ENCODE results near the gene SH3PXD2A.
"Not testable (repeated sequence)": the region's sequence is repeated elsewhere in the genome, so short reads cannot be mapped to it uniquely, and the experiment has no call there.

The SH3PXD2A gene

DNA sequence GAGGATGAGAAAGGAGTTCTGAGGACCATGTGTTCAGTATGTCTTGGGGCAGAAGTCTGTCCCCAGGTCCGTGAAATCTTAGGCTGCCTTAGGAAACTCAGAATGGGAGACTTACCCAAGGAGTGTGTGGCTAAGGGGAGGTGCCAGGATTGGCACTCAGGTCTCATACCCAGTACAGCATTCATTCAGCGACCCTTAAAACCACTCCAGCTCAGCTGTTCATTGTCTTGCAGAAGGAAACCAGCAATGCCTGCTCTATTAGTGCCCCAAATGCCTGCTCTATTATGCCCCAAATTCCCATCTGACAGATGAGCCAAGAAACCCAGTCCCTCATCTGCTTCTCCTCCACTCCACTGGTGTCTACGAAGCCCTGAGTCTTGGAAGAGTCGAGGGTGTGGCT lies 214.1 kb downstream of the SH3PXD2A start:
- in situ Hi-C loops (cut with HindIII; ENCODE audit: low sequenced_read_pairs): no loop called here

DNA sequence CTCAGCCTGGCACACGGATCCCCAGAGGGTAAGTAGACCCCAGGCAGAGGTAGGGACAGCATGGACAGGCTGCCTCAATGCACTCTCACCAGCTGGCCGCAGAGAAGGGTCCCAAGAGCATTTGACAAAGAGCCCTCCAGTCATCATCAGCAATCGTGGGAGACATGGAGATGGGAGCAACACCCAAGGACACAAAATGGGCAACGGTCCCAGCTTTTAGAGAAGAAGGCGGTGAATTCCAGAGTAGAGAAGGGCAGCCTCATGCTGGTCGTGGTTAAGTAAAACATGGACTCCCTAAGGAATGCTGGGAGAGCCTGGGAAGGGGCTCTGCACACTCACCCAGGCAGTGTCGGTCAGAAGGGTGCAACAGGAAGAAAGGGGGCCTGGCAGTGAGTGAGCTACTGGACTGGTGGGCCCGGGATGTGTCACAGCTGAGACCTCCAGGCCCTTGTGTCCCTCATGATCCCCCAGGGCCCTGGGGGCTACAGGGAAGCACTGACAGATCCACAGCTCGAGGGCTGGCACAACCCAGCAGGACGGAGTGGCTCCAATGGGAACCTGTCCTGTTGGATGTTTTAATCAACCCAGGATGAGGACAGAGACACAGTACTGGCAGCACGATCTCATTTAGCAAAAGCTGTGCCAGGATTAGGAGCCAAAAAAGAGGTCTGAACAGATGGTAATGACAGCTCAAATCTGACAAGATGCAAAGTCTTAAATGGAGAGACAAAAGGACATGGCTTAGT lies 214.8 kb downstream of the SH3PXD2A start:
- in situ Hi-C loops (cut with HindIII; ENCODE audit: low sequenced_read_pairs): no loop called here

DNA sequence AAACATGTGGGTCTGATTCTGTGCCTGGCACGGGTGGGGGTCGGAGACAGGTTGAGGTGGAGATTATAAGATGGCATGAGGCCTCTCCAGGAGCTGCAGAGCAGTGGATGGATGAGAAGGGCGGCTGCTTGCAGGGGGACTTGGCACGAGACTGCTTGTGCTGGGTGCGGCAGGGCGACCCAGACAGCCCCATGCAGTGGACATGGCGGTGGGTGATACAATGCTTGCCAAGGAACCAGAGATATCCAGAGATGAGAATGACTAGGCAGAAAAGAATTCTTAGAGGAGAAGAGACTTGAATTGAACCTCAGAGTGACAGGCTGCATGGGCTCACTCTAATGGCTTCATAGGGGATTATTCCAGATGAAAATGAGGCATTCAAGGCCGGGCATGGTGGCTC lies 216.4 kb downstream of the SH3PXD2A start:
- in situ Hi-C loops (cut with HindIII; ENCODE audit: low sequenced_read_pairs): no loop called here

DNA sequence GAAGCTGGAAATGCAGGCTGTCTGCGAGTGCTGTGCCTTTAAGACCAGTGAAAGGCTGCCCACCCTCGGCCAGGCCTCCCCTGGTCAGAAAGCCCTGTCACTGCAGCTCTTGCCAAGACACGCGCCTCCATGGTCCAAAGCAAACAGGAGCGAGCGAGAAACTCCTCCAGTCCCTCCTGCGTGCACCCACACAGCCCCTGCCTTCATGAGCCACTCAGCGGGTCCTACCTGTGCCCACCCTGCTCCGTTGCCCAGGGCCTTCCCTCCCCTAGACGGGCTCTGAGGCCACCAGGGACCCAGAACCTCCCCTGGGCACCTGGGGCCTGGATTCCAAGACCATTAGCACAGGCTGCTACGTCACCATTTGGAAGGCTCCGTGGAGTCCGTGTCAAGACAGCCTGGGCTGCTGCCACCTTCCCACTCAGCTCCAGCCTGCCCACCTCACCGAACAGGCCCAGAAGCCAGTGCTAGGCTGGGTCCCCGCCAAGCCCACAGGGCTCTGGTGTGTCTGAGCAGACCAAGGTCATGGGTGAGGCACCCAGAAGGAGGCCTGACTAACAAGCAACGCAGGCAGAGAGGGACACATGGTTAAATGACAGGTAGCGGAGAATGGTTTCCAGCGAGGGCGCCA lies 217.3 kb downstream of the SH3PXD2A start:
- in situ Hi-C loops (cut with HindIII; ENCODE audit: low sequenced_read_pairs): no loop called here

DNA sequence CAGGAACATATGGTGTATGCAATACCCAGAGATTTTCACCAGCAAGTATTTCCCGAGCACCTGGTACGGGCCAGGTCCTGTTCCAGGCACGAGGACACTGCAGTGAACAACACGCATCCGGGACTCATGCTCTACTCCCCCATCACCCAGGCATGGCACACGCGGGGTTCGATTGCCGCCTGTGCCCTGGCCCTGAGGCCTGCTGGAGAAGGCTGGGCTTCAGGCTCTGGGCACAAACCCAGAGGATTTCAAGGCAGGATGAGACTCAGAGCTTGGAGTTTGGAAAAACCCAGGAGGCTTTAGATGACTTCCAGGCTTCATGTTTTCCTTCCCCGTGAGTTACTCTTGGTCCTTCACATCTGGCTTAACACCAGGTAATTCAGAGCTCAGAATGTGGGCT lies 218.4 kb downstream of the SH3PXD2A start:
- in situ Hi-C loops (cut with HindIII; ENCODE audit: low sequenced_read_pairs): no loop called here

DNA sequence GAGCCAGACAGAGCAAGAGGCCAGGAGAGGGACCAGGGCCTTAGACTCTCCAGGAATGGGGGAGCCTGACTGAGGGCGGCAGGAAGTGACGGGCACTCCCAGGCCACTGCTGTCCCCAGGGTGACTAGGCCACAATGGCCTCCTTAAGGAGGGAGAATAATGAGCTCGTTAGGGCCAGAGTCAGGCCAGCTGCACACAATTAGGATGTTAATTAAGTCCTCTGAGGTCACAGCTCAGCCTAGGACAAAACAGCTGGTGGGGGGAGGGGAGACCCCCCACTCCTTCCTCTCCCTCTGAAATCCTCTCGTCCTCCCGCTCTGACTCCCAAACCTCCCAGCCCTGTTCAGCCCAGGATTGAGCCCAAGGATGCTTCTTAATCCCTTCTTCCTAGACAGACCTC lies 218.9 kb downstream of the SH3PXD2A start:
- in situ Hi-C loops (cut with HindIII; ENCODE audit: low sequenced_read_pairs): no loop called here

DNA sequence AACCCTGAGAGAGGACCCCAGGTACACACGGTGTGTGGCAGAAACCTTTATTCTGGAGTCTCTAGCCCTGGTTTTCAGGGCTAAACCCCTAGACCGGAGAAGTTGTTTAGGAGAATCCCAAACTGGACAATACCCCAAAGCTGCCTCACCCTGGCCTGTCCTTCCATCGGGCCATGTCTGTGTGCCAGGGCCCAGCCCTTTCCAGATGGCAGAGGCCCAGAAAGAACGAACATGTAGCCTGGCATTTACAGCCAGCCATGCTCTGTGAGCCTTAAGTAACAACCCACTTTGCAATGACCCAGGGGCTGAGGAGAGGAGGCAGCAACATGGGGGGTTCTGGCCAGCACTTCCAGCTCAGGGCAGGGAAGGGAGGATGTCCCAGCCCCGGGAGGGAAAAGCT lies 219.8 kb downstream of the SH3PXD2A start:
- in situ Hi-C loops (cut with HindIII; ENCODE audit: low sequenced_read_pairs): no loop called here

DNA sequence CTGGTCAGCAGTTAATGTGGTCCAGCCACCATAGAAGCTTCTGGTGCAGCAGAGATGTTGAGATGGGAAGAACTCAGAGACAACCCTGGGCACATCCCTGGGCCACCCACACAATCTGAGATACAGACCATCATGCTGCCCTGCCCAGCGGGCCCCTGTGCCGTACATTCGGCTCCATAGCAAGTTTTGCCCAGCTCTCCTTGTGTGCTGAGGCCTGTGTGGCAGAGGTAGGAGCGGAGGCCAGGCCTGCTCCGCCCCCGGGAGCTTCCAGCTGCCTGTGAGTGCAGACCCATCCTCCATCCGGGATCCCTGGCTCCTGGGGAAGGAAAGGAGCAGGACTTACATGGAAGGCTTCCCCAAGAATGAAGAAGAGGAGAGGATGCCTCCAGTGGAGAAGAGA lies 221.5 kb downstream of the SH3PXD2A start:
- in situ Hi-C loops (cut with HindIII; ENCODE audit: low sequenced_read_pairs): no loop called here

DNA sequence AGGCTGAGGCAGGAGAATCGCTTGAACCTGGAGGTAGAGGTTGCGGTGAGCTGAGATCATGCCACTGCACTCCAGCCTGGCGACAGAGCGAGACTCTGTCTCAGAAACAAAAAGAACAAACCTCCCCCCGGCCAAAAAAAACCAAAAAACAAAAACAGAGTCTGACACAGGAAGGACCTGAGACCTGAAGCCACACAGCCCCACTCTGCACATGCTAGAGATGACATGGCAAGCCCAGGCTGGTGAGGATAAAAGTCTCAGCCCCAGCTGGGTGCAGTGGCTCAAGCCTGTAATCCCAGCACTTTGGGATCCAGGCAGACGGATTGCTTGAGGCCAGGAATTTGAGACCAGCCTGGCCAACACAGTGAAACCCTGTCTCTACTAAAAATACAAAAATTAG lies 222.5 kb downstream of the SH3PXD2A start:
- in situ Hi-C loops (cut with HindIII; ENCODE audit: low sequenced_read_pairs): not testable (repeated sequence)

DNA sequence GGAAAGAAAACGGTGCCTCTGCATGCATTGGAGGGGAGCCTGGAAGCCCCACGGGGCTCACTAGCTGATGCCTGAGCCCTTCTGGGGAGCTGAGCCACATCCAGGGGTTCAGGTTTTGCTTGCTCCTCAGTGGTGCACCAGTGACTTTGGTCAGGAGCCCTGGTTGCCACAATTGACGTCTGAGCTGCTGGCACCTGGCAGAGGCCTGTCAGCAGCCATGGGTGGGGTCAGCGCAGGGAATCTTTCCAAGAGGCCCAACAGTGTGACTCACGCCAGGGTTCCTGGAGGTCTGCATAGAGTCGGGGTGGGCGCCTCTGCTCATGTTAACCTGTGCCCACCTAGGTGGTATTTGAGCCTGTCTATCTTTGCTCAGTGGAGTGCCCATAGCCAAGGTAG lies 223.1 kb downstream of the SH3PXD2A start:
- in situ Hi-C loops (cut with HindIII; ENCODE audit: low sequenced_read_pairs): no loop called here

DNA sequence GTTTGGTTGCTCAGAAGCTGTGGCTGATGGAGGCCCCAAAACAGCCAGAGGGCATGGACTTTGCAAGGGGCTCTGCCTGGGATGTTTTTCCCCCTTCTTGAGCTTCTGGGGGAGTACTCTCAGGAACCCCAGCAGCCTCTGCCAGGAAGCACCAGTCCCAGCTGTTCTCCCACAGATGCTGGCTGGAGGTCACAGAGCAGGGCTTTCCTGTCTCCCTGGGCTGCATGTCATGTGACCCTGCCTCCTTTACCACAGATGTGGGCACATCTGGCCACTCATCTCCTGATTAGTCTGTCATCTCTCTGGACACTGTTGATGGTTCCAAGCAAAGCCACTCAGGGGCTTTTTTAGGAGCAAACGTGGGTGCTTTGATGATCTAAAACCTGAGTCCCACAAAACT lies 225.2 kb downstream of the SH3PXD2A start:
- in situ Hi-C loops (cut with HindIII; ENCODE audit: low sequenced_read_pairs): no loop called here

DNA sequence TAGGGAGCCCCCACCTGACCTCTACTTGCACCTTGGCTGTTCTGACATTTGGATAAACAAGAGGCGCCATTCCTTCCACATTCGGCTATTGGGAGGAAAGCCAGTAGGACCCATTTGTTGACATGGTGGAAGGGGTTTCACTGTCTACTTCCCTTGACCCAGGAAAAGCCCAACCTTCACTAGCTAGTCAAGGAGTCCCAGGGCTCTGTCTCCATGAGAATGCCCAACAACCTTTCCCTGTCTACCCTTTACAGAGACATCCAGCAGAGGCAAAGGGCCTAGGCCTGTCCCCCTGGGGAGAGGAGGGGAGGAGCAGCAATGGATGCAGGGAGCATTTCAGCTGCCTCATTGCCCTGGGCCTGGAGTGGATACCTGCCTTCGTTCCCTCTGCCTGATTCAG lies 225.8 kb downstream of the SH3PXD2A start:
- in situ Hi-C loops (cut with HindIII; ENCODE audit: low sequenced_read_pairs): no loop called here

DNA sequence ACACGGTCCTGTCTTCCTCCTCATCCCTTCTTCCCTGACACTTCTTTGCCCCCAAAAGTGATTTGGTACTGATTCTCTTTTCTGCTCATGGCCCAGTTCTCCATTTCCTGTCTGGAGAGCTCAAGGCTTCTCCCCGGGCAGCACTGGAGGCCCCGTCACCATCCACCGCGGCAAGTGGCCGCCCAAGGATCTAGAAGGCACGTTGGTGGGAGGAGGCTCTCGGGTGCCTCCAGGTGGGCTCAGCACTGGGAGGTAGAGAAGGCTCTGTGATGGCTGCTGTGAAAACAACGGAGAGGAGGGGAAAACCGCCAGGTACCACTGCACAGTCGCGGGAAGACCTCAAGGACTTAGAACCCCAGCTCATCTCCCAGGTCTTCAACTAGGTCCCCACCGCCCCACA lies 227.5 kb downstream of the SH3PXD2A start:
- in situ Hi-C loops (cut with HindIII; ENCODE audit: low sequenced_read_pairs): no loop called here

DNA sequence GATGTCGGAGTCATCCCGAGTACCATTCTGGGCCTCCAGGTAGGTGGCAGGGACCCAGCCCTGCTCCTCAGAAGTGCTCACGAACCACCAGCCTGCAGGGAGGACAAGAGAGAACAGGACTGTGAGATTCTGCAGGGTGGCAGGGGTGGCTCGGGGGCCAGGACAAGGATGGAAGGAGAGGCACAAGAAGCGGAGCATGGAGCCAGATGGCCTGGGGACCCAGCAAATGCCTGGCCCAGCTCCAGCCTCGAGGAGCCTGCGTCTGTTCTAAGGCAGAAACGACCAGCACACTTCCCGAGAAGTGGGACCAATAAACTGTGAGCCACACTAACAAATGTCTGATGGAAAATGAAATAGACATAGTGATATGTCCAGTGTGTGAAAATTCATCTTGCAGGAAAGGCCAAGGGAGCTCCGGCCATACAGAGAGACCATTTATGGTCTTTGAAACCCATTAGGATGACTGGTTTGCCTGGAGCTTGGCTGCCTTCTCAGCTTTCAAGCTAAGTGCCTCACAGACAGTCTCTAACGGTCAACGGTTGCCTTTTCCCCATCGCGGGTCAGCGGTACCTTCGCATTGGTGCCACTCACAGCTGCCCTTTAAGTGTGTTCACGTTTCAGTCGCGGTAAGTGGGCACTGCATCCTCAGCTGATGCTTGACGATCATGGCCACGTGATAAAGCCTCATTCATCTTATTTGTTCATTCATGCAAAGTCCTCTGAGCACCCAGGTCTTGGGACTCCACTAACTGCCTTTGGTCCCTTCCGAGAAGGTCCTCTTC lies 228.1 kb downstream of the SH3PXD2A start:
- in situ Hi-C loops (cut with HindIII; ENCODE audit: low sequenced_read_pairs): no loop called here

DNA sequence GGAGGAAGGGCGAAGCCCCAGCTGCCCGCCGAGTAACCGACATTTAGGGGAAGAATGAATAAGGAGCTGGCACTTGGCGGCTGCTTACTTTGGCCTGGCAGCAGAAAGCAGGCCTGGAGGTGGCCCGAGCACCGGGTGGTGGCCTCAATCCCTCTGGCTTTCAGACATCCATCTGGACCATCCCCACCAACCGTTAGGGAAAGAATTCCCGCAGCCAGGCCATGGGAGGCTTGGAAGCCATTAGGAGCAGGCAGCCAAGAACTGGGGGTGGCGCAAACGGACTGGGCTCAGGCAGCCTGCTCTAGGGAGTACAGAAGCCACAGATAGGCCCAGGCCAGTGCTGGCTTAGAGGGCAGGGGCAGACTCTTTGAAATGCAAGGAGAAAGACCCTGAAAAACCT lies 229.2 kb downstream of the SH3PXD2A start:
- in situ Hi-C loops (cut with HindIII; ENCODE audit: low sequenced_read_pairs): no loop called here

DNA sequence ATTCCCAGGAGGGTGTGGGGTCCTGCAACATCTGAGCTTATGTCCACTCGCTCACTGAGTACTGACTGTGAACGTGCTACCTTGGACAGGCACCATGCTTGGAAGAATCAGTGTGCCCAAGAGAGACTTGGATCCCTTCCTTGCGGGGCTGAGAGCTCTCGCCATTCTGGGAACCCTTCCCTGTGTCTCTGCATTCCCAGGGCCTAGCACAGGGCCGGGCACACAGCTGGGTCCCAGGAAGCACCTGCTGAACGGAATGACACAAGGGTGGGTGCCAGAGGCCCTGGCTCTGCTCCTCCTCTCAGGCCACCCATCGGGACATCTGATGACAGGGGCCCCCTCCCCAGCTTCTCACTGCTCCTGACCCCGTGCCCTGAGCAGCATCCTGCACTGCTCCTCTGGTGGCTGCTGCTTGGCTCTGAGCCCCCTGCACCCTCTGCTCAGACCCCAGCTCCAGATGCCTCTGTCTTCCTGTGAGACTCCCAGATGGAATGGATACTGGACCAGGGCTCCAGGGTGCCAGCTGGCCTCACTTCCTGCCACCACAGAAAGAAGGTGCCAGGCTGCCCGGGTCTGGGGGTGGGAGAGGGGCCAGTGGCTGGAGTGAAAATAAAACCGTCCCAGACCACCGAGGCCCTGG lies 232.3 kb downstream of the SH3PXD2A start:
- in situ Hi-C loops (cut with HindIII; ENCODE audit: low sequenced_read_pairs): no loop called here

DNA sequence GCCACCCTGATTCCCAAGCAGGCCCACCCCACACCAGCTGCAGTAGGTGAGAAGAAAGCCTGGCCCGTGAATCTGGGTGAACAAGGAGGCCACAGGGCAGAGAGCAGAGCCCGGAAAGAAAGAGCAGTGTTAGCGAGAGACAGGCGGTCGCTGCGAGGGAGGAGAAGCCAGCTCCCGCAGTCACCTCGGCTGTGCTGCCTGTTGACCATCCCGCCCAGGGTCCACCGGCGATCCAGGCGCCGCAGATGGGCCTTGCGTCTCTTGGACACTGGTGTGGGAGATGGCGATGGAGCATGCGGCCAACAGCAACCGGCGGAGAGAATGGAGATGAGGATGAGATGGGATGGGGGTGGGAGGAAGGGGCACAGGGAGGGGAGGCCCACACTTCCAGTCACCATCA lies 233.1 kb downstream of the SH3PXD2A start:
- in situ Hi-C loops (cut with HindIII; ENCODE audit: low sequenced_read_pairs): no loop called here

DNA sequence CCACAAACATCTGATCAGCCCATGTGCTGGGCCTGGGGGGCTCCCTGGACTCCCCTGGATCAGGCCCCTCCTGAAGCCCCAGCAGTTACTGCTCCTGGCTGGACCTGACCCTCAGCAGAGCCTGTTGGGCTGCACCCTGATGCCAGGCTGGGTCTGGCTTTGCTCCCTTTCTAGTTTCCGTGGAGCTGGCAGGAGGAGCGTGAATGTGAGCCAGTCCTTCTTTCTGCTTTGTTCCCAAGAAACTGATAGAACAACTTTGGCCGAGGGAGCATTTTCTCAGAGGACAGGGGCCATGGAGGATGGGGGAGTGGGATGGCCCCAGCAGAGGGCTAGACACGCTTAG lies 233.6 kb downstream of the SH3PXD2A start:
- in situ Hi-C loops (cut with HindIII; ENCODE audit: low sequenced_read_pairs): no loop called here

DNA sequence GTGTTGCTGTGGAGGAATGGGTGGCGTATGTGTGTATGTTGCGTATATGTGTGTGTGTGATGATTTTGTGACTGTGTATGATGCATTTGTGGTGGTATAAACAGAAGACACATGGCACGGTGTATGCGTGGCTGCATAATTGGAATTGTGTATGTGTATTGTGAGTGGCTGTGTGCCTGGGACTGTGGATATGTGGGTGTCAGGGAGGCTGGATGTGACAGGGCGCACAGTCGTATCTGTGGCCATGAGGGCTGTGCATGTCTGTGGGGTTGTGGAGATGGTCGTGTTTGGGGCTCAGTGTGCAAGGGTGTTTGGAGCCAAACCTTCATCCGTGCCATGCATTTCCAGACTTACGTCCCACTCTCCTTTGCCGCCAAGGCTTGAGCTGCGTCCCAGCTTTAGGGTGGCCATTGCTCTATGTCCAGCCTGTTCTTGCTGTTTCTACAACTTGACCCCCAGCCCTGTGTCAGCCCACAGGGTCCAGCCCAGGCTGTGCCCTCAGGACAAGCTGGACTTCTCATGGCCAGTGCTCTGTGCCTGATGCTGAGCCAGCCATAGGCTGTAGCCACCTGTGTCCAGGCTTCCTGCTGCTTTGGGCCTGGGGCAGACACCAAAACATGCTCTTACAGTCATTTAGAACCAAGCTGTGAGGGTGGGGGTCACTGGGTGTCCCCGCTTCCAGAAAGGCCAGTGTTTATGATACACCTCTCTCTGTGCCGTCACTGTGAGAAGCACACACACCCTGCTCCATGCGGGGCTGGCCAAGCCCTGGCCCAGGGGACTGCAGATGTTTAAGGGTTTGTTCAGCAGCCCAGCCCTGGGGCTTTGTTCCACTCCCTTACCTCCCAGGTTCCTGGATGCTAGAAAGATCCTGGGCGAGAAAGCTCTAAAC lies 234.2 kb downstream of the SH3PXD2A start:
- in situ Hi-C loops (cut with HindIII; ENCODE audit: low sequenced_read_pairs): no loop called here

DNA sequence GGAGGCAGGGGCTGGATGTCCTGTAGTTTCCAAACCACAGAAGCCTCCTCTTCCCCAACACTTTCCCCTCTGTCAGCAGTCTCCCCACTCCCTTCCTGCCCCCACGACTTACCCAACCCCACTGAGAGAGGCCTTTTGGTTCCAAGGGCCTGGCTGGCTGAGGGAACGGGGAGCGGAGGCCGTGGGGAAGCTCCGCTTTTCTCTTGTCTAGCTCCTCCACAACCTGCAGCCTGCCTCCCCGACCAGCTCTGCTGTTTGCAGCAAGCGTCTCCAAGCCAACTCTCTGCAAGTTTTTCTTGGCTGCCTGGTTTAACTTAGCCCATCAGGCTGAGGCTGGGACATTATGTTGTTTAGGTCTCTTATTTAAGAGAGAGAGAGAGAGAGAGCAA lies 235.0 kb downstream of the SH3PXD2A start:
- in situ Hi-C loops (cut with HindIII; ENCODE audit: low sequenced_read_pairs): no loop called here
